Measurements from ENCODE around the gene MARK1.

The MARK1 gene

DNA sequence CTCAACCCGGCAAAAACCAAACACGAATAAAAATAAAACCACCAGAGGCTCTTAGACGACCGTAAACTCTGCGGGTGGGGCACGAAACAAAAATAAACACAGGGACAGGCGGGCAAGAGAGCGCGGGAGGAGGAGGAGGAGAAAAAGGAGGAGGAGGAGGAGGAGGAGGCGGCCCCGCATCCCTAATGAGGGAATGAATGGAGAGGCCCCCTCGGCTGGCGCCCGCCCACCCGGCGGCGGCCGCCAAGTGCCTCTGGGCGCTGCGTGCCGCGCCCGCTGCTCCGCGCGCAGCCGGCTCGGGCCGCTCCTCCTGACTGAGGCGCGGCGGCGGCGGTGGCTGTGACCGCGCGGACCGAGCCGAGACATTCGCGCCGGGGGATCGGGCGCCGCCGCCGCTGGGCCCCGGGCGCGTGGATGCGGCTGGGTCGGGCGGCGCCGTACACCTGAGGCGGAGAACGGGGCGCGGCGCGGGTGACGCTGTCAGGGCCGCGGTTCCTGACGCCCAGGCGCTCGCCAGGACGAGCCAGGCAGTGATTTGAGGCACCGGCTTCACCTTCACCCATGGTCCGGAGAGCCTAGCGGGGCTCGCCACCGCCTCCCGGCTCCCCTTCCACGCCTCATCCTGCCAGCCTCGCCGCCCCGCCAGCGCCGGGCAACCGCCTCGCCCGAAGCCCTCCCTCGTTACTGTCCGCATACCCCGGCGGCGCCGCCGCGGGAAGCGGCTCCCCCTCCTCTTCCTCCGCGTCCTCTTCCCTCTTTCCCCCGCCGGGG is at the start of gene MARK1:
MARK1 (plus strand) TSS at position 229 of the 771 bp plus-strand sequence. CDS start 687 bp downstream, outside the sequence.
- no peak for DNase-seq (ENCODE audit: low read depth)

DNA sequence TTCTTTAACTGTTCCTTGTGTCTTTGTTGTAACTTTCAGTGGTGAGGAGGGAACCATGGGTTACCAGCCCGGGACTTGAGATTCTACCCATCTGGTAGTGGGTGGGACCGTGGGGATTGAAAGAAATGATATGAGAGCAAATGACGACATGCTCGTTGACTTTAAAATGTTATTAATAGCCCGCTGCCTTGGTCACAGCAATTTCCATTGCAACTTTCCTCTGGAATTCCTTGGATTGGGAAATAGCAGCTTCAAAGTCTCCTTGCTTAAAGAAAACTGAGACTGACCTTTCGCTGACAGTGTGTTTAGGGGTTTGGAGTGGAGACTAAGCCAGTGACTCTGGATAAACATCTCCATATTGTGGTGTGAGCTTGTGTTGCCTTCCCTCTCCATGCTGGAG is 44.2 kb upstream of the MARK1 start:
- DNase-seq (ENCODE audit: low read depth) = no peak

DNA sequence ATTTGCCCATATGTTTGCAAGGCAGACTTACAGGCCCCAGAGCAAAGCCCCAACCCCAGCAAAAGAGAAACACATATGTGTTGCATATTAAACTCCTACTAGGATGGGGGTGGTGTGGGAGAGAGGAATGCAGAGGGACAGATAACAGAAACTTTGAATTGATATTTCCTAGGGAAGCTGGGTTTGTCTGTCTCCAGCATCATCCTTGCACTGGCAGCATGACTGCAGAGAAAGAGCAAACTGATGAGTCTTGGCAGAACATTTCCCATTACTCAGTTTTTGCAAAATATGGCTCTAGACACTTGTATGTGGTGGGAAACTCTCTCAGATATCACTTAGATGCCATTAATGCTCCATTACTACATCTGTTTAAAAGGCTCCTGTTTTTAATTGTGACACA is 43.8 kb upstream of the MARK1 start:
- no peak for DNase-seq (ENCODE audit: low read depth)

DNA sequence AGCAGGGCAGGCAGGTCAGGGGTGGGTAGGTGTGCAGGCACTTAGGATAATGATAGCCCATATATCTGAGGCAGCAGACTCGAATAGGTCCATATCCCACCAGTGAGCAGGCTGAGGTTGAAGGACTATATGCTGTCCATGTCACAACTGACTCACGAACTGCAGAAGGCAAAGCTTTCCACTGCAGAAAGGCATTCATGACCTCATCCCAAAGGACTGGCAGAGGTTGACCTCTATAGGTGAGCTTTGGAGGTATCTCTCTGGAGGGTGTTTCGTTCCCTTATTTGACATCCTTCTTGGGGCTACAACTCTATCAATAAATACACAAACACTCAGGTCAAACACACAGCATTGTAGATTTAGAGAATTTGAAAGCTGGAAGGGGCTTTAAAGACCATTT is 42.8 kb upstream of the MARK1 start:
- DNase-seq (ENCODE audit: low read depth) = no peak

DNA sequence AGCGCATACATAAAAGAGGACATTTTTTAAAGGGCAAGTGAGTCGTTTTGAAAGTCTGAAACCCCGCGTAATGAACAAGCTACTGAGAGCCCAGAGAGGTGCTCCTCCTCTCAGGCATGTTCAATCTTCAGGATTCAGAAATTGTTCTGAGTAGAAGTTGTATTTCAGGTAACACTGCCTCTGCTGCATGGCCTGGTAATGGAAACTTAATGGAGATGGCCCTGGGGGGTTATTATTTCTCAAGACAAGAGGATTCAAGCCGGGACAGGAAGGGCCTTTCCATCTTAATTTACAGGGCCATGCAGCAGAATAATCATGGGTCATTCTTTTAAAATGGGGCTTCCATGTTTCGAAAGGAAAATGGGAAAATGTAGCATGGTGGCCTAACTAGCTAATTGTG is 42.1 kb upstream of the MARK1 start:
- no peak for DNase-seq (ENCODE audit: low read depth)

DNA sequence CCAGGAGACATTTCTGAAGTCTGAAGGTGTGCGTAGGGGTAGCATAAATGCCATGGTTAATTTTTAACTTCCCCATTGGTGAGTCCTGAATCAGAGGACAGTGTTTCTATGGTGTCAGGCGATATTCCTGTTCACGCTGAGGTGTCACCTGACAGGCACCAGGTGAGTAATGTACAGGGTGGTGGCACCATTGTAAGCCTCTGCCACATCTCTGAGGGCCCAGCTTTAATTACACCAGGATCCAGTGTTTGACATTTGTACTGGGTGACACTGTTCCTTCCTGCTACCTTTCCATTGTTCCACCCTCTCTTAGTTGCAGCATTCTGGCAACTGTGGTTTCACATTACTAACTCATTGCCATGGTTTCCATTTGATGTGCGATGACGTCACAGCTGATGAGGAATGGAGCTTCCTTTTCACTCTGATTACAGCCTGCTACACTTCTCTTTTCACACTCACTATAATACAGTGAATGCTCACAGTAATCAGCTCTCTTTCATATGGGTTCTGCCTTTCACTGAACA is 40.6 kb upstream of the MARK1 start:
- DNase-seq (ENCODE audit: low read depth) = no peak

DNA sequence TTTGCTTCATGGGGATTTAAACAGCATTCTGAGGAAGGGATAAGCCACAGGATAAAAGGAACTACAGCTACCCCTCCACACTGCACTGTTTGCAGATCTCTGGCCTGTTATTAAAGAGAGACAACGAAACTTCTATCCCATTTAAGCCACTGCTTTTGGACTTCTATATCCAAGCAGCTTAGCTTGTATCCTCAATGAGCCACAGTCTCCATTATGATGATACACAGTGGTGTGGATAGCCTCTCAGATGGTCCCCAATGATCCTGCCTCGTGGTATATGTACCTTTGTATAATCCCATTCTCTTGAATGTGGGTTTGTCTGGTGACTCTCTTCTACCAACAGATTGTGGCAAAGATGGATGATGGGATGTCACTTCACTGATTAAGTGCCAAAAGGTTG is 36.0 kb upstream of the MARK1 start:
- no peak for DNase-seq (ENCODE audit: low read depth)

DNA sequence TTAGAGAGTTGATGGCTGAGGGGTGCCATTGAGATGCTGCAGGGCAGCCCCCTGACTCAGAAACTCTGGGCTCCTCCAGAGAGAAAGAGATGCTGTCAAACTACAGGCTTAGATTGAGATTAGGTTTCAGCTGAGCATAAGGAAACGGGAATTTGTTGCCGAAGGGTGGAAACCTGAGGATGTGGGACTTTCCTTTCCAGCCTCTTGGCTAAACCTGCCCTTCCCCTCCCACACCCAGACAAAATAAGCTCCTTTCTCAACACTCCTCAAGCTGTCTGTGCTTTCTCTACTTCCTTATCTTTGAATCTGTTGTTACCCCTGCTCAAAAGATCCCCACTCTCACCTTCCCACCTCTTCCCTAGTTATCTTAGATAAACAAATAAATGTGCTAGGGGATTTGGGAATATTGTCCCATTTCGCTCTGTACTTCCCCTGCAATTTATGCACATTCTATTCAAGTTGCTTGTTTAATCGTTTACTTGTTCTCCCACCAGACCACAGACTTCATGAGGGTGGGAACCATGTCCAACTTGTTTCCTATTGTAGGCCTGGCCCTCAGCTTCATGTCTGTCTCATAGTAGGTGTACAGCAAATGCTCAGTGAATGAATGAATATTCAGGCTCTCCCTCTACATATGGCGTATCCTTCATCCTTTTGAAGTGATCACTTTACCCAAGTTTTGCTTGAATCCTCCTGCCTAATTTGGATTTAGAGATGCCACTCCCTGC is 30.6 kb upstream of the MARK1 start:
- DNase-seq (ENCODE audit: low read depth) = no peak

DNA sequence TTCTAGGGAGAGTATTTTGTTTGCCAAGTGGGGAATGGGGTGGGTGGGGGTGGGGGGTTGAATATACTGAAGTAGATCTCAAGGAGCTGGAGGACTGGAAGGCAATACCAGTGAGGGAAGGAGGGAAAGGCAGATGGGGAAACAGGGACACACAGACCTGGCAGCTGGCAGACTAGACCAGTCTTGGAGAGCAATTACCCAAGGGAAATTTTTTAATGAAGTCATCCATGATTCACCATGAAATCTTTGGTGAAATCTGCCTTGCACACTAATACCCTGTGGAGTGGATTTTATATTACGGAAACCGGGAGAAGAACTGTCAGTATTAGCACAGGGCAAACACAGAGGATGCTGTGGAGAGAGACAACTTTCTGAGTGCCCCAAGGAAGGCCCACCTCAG is 29.7 kb upstream of the MARK1 start:
- no peak for DNase-seq (ENCODE audit: low read depth)

DNA sequence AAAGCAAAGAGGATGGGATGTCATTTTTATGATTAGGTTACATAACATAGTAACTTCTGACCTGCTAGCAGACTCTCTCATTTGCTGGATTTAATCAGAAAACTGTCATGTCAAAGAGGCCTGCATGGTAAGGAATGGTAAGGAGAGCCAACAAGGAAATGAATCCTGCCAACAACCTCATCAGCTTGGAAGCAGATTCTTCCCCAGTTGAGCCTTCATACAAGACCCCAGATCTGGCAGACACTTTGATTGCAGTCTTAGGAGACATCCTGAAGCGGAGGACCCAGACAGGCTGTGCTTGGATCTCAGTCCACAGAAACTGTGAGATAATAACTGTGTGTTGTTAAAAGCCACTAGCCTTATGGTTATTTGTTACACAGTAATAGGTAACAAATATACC is 27.6 kb upstream of the MARK1 start:
- DNase-seq (ENCODE audit: low read depth) = no peak

DNA sequence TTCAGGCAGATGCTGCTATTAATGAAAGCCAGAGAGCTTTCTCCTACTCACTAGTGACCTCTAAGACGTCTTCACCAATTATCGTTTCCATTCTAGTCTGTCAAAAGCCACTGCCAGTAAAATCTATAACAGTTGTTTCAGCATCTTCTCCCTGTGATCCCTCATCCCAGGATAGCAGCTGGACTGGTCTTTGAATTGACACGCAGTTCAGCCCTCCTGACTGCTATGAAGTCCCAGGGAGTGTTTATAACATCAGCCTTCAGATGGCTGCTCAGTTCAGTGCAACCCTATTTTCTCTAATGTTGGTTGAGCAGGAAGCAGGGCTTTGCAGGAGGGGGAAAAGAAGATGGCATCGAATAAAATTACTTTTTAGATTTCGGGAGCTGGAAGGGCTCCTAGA is 23.6 kb upstream of the MARK1 start:
- no peak for DNase-seq (ENCODE audit: low read depth)

DNA sequence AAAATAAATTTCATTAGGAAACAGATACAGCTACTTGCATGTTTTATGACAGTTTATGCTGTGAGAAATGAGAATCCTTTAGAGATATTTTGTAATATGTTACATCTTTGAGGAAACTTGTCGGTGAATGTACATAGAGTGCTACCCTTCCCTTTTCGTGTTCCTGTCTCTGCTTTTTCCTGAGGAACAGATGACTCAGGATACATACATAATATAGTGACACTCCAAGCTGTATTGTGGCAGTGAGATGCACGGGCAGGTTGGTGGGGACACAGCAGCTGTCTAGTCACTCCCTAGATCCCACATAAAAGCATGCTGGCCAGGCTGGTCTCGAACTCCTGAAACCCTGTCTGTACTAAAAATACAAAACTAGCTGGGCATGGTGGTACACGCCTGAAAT is 20.9 kb upstream of the MARK1 start:
- DNase-seq (ENCODE audit: low read depth) = no peak

DNA sequence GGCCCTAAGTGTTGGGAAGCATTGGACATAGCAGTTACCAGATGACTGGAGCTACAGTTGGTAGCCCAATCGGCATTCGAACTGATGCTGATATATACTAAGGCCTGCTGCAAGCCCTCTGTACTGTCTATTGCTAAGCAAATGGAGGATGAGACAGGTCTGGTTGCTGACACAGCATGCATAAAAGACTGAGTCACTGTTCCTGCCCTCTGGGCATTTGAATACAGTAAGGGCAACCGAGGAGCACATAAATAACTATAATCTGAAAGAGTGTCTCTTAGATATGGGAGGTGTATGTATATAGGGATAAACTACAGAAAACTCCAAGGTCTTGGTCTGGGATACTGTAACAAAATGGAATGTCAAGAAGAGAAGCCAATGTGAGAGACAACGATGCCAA is 16.8 kb upstream of the MARK1 start:
- DNase-seq (ENCODE audit: low read depth) = no peak

DNA sequence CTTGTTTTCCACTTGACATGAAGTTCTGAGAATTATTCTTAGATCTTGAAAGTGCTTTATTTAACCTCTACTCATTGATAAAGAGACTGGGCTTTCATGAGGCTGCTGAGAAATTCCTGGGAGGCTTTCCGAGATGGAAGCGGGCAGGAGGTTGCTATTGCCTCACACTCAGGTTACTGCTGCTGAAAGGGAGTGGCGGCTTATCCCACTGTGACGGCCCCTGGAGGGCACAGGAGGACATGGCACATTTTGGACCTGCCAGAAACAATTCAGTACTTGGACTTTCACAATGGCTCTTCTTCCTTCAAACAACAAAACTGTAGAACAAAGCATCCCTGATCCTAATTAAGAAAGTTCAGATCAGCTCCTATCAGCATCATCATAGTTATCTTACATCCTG is 16.2 kb upstream of the MARK1 start:
- DNase-seq (ENCODE audit: low read depth) = no peak

DNA sequence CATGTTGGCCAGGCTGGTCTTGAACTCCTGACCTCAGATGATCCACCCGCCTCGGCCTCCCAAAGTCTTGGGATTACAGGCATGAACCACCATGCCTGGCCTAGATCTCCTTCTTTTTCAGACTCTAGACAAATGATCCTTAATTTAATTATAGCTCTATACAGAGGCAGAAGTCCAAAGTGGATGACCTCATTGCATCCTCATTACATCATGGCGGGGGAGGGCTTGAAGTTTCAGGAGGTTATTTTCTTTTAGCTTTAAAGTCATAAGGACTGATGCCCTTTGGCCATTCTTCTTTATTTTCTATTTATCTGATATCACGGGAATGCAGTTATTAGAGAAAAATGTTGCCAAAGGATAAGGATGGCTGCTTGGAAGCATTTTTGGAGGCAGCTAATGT is 14.1 kb upstream of the MARK1 start:
- no peak for DNase-seq (ENCODE audit: low read depth)

DNA sequence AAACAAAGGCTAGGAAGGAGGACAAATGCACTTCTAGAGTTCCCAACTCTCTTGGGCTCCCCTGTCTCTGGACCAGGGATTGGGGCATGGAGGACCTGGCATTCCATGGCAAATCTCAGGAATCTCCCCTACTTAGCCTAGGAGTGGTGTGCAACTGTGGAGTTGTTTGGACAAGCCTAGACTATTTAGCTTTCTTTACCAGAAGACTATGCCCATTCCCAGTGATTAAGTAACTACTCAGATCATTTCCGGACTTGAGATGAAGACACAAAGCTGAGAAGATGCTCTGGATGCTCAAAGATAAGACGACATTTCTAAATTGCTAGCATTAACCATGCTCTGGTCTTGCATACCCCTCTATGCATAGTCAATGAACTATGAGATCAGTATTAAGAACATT is 13.7 kb upstream of the MARK1 start:
- no peak for DNase-seq (ENCODE audit: low read depth)

DNA sequence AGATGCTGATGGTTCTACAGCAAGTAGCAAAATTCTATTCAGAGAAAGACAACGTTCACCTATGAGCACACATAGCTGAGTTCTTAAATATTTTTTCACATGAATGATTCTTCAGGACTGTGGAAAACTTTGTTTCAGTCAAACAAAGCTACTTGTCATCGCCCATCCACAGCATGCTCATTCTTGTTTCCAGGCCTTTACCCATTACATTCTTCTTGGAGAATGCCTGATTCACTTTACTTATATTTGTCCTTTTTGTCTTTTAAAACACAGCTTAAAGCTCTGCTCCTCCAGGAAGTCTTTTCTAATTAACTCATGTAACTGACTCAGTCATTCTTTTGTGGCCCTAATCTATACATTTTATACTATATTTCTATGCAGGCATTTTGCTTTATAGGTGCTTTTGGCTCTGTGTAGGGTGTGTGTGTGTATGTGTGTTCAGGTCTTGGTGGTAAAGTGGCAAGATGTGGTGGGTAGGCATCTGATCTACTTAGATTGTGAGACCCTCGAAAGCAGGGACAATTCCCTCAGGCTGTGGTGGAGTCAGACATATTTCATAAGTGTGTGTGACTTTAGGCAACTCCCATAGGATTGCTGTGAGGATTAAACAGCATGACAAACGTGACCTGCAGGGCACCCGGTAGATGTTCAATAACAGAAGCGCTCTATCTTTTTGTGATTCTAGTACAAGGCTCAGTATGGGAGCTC is 11.8 kb upstream of the MARK1 start:
- DNase-seq (ENCODE audit: low read depth) = no peak

DNA sequence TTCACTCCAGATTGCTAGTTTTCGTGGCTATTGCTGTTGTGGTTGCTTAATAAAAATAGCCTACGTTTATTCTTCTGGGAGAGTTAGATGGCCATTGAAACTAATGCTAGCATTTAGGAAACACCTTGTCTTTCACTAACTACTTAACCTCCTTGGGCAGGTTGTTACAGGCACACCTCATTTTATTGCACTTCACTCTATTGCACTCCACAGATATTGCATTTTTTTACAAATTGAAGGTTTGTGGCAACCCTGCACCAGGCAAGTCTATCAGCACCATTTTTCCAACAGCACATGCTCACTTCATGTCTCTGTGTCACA is 11.3 kb upstream of the MARK1 start:
- no peak for DNase-seq (ENCODE audit: low read depth)

DNA sequence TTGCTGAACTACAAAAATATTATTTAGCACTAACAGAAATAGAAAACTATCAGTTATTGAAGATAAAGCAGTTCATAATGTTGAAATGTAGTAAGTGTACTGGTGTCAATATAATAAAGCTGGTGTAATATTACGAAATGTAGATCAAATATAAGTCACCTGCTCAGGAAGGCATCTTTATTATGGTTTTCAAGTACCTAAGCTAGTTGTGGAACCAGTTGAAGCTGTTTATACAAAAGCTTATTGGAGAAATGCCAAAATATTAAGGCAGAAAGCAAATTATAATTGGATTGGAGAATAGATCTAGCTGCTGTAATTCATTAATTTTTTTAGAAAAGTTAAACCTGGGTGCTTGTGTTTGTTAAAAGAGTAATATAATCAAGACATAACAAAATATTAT is 6.2 kb upstream of the MARK1 start:
- no peak for DNase-seq (ENCODE audit: low read depth)

DNA sequence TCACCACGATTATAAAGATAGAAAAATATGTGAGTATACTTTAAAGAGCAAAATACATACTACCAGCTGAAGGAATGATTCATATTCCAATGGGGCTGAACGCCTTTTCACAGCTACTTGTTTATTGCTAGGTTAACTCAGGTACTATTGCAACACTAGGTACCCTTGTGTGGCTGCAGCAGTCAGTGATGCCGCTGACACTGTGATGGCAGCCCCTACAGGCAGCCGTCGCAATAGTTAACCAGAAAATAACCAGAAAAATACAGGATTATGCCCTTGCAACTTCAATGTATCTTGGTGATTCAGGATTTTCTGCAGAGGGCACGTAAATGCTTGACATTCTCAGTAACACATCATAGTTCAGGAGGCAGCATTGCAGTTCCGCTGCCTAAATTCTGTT is 1.6 kb upstream of the MARK1 start:
- DNase-seq (ENCODE audit: low read depth) = no peak

DNA sequence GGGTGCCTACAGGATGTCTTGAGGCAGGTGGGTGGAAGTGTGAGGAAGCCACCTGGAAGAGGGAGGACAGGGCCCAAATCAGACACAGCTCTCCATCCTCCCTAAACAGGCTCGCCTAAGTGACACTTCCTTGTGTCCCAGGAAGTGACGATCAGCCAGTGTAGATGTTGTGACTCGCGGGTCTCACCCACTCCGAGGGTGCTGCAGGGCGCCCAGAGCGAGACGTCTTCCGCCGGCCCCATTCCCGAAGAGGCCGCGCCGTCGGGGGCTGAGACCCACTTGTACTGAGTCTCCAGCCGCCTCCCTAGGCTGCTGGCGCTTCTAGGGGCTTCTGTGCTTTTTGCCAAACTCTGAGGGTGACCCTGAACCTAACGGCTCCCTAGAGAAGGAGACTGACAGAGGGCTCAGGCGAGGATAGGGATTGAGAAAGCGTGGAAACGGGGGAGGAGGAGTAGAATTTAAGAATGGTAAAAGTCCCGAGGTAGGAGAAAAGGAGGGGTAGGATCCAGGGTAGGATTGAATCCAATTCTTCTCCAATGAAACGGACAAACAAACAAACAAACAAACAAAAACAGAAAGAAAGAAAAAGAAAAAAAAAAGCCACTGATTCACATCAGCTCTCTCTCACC is 543 bp upstream of the MARK1 start:
- no peak for DNase-seq (ENCODE audit: low read depth)

DNA sequence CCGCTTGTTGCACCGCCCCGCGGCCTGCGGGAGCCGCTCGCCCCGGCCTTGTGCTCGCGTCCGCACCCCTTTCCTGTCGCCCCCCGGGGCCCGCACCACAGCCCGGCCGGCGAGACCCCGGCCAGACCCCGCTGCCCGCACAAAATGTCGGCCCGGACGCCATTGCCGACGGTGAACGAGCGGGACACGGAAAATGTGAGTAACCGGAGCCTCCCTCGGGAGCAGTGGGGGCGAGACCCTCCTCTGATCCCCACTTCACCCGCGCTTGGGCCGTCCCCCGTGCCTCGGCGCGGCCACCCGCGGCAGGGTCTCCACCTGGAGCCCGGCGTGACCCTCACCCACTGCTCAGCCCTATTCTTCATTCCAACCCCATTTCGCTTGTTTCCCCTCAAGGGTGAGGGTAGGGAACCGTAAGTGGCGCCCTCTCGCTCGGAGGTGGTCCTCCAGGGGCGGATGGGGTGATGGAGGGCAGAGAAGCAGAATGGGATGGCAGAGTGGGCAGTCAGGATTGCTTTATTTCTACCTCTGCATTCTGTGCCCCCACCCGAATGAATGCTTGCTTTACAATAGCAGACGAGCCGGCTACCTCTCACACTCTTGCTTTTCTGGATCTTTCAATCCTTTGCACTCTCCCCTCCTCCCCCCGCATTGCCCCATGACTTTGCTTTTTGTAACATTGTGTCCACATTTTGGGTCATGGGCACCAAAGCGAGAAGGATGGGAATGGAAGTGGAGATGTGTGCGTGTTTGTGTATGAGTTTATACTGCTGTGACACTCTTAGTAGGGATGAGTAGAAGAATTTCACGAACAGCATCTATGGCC is 954 bp downstream of the MARK1 start:
- no peak for DNase-seq (ENCODE audit: low read depth)

Measured in HS-5 (cell line).